ENCODE measurements around the gene PARD6A.

PARD6A gene

GRCh38 chr16:67653789-67654402 lies 6.9 kb upstream of the PARD6A start:
- DNase-seq (ENCODE audit: low read depth in 2 of 2): no peak

DNA sequence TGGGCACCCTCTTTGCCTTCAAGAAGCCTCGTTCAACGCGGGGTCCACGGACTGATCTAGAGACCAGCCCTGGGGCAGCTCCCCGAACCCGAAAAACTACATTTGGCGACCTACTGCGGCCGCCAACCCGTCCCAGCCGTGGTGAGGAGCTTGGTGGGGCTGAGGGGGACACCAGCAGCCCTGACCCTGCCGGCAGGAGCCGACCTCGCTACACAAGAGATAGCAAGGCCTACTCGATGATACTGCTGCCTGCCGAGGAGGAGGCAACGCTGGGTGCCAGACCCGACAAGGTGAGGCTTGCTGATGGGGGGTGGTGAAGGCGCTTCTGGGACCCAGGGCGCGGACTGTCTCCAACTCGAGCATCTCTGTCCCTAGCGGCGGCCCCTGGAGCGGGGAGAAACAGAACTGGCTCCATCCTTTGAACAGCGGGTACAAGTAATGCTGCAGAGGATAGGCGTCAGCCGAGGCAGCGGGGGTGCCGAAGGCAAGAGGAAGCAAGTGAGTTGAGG lies 6.3 kb upstream of the PARD6A start:
- no peak for DNase-seq (ENCODE audit: low read depth in 2 of 2)

GRCh38 chr16:67655363-67655762 lies 5.4 kb upstream of the PARD6A start:
- no peak for DNase-seq (ENCODE audit: low read depth in 2 of 2)

- DNase-seq (ENCODE audit: low read depth in 2 of 2): no peak
These were observed 4.3 kb upstream of the PARD6A start for GRCh38 chr16:67656344-67657016.

DNA sequence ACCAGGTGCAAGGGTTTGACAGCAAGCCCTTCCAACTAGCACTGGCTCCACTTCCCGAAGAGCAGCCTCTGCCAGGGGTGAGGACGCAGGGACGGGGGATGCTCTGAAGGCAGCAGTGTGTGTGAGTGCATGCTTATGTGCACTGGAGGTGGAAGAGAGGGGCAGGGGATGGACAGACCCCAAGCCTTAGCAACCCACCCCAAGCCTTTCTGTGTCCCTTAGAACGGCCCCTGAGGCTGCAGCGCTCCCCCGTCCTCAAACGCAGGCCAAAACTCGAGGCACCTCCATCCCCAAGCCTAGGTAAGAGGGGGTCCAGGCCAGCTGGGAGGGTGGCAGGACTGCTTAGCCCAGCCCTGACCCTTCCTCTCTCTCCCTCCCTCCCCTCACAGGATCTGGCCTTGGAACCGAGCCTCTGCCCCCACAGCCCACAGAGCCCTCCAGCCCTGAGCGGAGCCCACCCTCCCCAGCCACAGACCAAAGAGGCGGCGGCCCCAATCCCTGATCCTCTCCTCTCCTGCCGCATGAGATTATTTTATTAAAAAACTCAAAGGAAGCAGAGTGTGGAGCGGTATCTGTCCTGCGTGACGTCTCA lies 3.6 kb upstream of the PARD6A start:
- no peak for DNase-seq (ENCODE audit: low read depth in 2 of 2)

- DNase-seq (ENCODE audit: low read depth in 2 of 2): no peak
These were observed 2.8 kb upstream of the PARD6A start for GRCh38 chr16:67657751-67658518.

DNA sequence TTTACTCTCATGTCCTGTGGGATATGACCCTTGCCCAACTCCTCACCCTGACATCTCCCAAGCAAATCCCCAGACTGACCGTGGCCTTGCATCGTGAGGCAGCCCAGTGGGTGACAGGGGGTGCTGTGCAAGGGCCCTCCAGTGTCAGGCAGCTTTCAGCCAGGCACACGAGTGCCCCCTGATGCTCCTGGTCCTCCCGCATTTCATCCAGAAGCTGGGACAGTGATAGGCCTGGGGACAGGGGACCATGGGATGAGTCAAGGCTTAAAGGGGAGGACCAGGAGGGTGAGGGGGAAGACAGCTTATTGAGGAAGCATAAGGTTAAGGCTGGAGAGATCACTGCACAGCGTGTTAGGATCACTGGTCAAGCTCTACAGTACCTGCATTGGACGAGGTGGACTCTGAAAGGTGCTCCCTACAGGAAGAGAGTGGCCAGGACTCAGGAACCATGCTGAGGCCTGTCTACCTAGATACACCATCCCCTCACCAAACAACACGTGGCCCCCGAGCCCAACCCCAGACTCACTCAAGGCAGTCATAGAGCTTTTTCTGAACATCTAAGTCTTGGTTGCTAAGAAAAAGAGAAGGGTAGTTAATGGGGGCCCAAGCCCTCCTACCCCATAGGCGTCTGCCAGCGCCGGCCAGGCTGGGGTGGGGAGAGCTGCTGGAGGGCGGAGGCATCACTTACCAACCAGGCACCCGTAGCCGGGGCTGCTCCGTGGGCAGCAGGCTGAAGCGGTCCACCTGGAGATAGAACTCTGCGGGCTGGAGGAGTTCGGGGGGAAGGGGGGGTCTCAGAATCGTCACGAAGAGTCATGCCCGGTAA lies 1.7 kb upstream of the PARD6A start:
- no peak for DNase-seq (ENCODE audit: low read depth in 2 of 2)

- DNase-seq (ENCODE audit: low read depth in 2 of 2): peak; percentile 79 to 89
These were observed 841 bp upstream of the PARD6A start, which contains the start of gene ACD for GRCh38 chr16:67659675-67660563. Gene ACD (minus strand): TSS chr16:67660260. CDS start chr16:67660220, 40 bp downstream.

DNA sequence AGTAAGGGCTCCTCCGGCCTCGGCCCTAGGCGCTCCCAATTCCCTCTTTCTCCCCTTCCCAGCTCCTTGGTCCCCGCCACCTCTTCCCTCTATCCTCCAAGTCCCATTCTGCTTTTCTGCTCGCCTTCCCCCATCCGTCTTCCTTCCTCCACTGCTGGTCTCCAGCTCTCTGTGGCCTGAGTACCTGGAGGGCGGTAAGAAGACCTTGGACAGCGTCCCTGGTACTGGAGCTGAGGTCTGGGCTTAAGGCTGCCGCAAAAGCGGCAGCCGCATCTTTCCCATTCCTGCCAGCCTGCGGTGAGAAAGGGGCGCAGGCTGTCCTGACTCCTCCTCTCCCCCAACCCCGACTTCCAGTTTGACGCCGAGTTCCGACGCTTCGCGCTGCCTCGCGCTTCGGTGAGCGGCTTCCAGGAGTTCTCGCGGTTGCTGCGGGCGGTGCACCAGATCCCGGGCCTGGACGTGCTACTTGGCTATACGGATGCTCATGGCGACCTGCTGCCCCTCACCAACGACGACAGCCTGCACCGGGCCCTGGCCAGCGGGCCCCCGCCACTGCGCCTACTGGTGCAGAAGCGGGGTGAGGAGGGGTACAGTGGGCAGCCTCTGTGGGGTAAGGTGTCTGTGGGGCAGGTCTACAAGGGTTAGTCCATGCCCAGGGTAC lies 471 bp downstream of the PARD6A start:
- DNase-seq (ENCODE audit: low read depth in 2 of 2): no peak

DNA sequence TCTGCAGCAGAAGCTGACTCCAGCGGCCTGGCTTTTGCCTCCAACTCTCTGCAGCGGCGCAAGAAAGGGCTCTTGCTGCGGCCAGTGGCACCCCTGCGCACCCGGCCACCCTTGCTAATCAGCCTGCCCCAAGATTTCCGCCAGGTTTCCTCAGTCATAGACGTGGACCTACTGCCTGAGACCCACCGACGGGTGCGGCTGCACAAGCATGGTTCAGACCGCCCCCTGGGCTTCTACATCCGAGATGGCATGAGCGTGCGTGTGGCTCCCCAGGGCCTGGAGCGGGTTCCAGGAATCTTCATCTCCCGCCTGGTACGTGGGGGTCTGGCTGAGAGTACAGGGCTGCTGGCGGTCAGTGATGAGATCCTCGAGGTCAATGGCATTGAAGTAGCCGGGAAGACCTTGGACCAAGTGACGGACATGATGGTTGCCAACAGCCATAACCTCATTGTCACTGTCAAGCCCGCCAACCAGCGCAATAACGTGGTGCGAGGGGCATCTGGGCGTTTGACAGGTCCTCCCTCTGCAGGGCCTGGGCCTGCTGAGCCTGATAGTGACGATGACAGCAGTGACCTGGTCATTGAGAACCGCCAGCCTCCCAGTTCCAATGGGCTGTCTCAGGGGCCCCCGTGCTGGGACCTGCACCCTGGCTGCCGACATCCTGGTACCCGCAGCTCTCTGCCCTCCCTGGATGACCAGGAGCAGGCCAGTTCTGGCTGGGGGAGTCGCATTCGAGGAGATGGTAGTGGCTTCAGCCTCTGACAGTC lies 1.3 kb downstream of the PARD6A start:
- no peak for DNase-seq (ENCODE audit: low read depth in 2 of 2)

GRCh38 chr16:67662653-67663010 lies 1.9 kb downstream of the PARD6A start:
- no peak for DNase-seq (ENCODE audit: low read depth in 2 of 2)

DNA sequence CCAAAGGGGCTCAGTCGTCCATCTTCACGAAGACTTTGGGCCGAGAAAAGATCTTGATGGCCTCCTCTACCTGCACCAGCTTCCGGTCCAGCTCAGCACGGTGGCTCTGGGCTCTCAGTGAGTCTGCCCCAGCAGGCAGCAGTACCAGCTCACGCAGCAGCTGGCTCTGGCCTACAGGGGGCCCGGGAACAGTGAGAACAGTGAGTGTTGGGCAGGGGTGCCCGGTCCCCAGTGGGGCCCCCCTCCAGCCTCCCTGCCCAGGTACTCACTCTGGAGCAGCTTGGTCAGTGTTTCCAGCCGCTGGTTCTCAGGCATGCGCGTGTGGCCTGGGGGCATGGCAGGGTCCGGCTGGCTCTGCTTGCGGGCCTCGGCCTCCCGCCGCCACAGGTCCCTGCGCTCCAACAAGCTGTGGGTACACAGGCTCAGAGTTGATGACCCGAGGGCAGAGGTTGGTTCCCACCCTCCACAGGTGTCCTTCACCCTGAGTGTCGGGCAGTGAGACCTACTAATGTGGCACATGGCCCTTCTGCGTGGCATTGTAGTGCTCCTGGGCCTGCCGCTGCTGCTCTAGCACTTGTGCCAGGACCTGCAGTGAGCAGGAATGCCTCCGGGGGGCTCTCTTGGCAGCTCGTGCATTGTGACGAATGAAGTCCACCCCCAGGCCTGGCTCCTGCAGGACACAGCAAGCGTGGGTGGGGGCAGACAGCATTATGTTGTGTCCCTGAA lies 2.6 kb downstream of the PARD6A start:
- DNase-seq (ENCODE audit: low read depth in 2 of 2): no peak

DNA sequence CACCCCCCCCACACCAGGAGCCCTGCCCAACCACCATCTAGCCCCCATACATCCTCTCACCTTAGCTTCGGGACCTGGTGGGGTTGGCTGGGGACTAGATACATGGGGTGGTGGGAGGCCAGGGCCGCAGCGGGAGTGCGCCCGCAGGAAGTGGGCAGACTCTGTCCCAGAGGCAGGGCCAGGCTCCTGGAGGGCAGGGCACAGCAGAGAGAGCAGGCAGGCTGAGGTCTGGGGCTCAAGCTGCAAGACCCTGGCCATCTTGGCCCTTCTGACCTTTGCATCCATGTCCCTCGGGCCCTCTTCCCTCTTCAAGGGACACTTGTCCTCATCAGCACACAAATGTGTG lies 3.1 kb downstream of the PARD6A start:
- no peak for DNase-seq (ENCODE audit: low read depth in 2 of 2)

DNA sequence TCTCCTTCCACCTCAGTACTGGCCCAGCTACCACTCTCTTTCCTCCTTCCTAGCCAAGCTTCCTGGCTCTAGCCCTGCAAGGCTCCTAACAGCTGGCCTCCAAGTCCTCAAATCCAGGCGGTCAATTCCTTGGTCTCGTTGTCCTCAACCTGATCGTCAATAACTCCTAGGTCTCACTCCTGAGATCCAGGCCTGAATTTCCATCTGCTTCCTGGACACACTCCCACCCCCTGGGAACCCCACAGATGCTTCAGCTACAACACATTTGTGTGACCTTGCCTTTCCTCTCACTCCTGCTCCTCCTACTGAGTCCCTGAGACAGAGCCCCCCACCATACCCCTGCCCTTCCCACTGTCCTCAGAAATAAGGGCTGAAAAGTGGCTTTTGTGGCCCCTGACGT lies 3.5 kb downstream of the PARD6A start:
- no peak for DNase-seq (ENCODE audit: low read depth in 2 of 2)

DNA sequence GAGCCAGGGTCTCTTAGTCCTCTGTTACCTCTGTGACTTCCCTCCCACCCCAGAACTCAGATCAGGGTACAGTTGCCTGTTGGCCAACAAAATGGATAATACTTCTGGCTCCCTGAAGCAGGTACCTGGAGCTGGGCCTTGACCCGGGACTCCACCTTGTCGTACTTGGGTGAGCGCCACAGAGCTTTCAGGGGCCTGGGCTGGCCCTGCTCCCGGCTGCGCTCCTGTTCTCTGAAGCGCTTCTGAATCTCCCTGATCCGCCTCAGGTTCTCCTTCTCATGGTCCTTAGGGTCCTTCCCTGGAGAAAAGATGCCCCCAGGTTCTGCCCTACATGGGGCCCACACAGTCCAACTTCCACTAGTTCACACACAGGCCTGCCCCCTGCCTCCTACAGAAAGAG lies 4.1 kb downstream of the PARD6A start:
- no peak for DNase-seq (ENCODE audit: low read depth in 2 of 2)

- no peak for DNase-seq (ENCODE audit: low read depth in 2 of 2)
These were observed 4.8 kb downstream of the PARD6A start for GRCh38 chr16:67665598-67665997.

DNA sequence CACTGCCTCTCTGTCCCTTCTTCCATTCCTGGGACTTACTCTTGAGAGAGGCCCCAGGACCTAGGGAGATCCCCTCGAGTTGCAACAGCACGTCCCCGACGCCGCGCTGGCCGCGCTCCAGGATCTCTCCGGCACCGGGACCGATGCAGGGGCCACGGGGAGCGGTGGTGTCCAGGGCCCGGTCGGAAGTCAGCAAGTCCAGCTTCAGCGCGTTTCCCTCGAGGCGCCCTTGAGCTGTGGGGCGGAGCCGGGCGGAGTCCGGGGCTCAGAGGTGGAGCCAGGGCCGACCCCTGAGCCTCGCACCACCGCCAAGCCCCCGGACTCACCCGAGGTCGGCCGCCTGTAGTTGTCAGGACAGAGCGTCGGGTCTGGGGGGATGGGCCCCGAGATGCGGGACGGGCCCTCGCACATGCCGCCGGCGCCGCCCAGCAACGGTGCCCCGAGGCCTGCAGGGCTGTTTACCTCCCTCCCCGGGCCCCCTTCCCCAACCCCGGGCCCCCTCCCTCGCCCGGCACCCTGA lies 5.3 kb downstream of the PARD6A start:
- DNase-seq (ENCODE audit: low read depth in 2 of 2): no peak

Measured in stimulated activated CD8-positive, alpha-beta memory T cell treated with anti-CD3 and anti-CD28 coated beads, Interleukin-2, amount 100 ng/mL, for 1 hour (primary cell).